ENCODE measurements around the gene SMTN. TPM values are rescaled to one million over a fixed set of nuclear protein-coding genes. Genes with fewer than 3 reads are reported as not detected.
A peak's percentile ranks its signal among the peaks of the same experiment; 100 is the strongest.

Gene SMTN
- total RNA-seq, 2 experiments from 2014 or later: 40.1 to 45.8 TPM

DNA sequence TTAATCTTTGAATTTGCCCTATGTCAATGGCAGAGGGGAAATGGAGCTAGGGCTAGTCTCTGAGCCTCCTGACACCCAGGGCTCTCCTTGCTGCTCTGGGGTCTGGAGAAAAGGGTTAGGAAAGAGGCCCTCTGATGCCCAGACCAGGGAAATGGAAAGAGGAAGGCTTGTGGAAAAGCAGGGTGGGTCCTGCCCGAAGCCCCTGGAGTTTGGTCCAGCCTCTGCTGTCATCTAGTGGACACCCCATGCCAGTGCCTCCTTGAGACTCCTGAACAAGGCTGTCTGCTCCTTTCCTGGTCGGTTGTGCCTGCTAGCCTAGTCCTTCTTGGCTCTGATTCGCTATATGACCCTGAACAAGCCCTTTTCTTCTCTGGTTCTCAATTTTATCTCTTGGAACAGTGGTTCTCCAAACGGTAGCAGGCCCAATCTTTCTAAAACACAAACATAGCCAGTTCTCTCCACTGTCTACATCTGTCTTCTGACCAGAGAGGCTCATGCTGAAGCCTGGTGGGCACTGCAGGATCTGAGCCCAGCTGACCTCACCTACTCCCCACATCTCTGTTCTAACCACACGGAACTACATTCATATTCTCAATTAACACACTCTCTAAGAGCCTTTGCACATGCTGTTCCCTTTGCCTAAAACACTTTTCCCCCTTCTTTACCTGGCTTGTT lies 68.0 kb downstream of the SMTN start:
- ATAC-seq (peak; percentile 75), DNase-seq (peak; percentile 64)
- H3K4me3 Mint-ChIP-seq: no peak overlapping the region
- ChIA-PET CTCF (interaction anchor here (0.7 to 2.0 kb wide), 4 partner anchors 10 to 210 kb away, joined by 3 to 10 read pairs (median 4); partner anchors contain the start of gene RNF185), POLR2A (no interaction called here)
- H3K27ac Mint-ChIP-seq: no peak overlapping the region
- H3K27me3 Mint-ChIP-seq: peaks cover 2% of the 10 kb centered on the region
- peaks cover 5% of the 10 kb centered on the region for H3K4me1 Mint-ChIP-seq
- intact Hi-C loops (cut with DNase I, micrococcal nuclease): loop anchor here (1.0 to 2.0 kb wide), 3 partner anchors 60 to 386 kb away; no protein-coding TSS in a partner anchor
- H3K9me3 Mint-ChIP-seq (ENCODE audit: low read depth): peaks cover 13% of the 10 kb centered on the region
- H3K36me3 Mint-ChIP-seq (ENCODE audit: low read depth): no peaks in the 10 kb centered on the region

DNA sequence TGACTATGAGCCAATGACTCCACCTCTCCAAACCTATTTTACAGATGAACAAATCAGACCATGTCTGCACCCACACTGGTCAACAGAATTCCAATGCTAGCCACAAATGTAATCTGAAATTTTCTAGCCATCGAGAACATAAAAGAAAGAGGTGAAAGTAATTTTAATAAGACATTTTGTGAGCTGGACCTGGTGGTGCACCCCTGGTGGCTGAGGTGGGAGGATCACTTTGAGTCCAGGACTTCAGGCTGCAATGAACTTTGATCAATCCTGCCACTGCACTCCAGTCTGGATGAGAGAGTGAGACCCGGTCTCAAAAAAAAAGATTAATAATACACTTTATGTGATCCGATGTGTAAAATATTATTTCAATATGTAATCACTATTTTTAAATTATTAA lies 69.5 kb downstream of the SMTN start:
- ChIA-PET CTCF (interaction anchor here (1.0 kb wide), 1 partner anchor 9 kb away, joined by 4 read pairs; the partner anchor contains the start of gene RNF185), POLR2A (no interaction called here)
- no peak for DNase-seq
- no peak overlapping the region for H3K27ac Mint-ChIP-seq
- no peak overlapping the region for H3K4me3 Mint-ChIP-seq
- ATAC-seq: no peak
- H3K36me3 Mint-ChIP-seq (ENCODE audit: low read depth): no peaks in the 10 kb centered on the region
- intact Hi-C loops (cut with DNase I, micrococcal nuclease): no loop called here
- H3K27me3 Mint-ChIP-seq: peaks cover 2% of the 10 kb centered on the region
- H3K4me1 Mint-ChIP-seq: no peaks in the 10 kb centered on the region
- H3K9me3 Mint-ChIP-seq (ENCODE audit: low read depth): peaks cover 7% of the 10 kb centered on the region

DNA sequence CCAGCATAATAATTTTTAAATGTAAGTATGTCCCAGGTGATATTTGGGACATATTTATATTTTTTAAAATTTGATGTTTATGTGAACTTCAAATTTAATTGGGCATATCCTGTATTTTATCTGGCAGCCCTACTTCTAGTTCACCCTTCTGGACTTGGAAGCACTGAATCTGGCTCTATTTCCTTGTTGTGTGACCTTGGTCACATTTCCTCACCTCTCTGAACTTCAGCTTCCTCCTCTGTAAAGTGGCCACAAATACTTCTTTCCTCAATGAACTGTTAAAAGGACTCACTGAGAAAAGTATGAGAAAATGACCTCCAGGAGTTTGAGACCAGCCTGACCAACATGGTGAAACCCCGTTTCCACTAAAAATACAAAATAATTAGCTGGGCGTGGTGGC lies 70.8 kb downstream of the SMTN start:
- intact Hi-C loops (cut with DNase I, micrococcal nuclease): no loop called here
- Mint-ChIP-seq H3K27me3 (peaks cover 2% of the 10 kb centered on the region), H3K4me3 (no peak overlapping the region), H3K9me3 (ENCODE audit: low read depth) (peaks cover 7% of the 10 kb centered on the region), H3K27ac (no peak overlapping the region), H3K36me3 (ENCODE audit: low read depth) (no peaks in the 10 kb centered on the region), H3K4me1 (no peaks in the 10 kb centered on the region)
- ChIA-PET CTCF (no interaction called here), POLR2A (no interaction called here)
- no peak for ATAC-seq
- no peak for DNase-seq

DNA sequence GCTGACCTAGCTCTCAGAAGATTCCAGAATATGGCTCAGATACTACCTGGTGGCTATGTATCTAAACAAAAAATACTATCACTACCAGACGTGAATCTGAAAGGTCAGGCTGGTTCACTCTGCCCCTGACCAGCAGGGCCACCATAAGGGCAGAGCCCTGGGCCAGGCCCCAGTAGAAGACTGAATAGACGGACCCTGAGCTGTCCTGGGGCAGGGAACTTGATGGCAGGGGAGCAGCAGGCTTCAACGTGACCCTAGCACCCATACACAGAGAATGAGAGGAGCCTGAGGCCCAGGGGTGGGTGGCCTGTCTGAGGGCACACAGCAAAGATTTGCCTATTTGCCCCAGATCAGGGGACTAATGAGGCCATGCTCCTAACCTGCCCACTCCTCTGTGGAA lies 72.2 kb downstream of the SMTN start:
- no peaks in the 10 kb centered on the region for H3K36me3 Mint-ChIP-seq (ENCODE audit: low read depth)
- ChIA-PET POLR2A (no interaction called here), CTCF (interaction anchor here (1.1 to 1.2 kb wide), 2 partner anchors 20 to 21 kb away, joined by 3 to 4 read pairs; no protein-coding TSS in a partner anchor)
- H3K27ac Mint-ChIP-seq: no peak overlapping the region
- ATAC-seq (no peak), DNase-seq (no peak)
- H3K9me3 Mint-ChIP-seq (ENCODE audit: low read depth): no peaks in the 10 kb centered on the region
- H3K4me3 Mint-ChIP-seq: no peak overlapping the region
- intact Hi-C loops (cut with DNase I, micrococcal nuclease): no loop called here
- H3K4me1 Mint-ChIP-seq: no peaks in the 10 kb centered on the region
- H3K27me3 Mint-ChIP-seq: peaks cover 2% of the 10 kb centered on the region

Other genes with a start within 250 kb of the SMTN start
- gene MORC2, start 112.5 kb upstream of the SMTN start, total RNA-seq: 10 to 100 TPM; 24.0 to 24.1 TPM
- gene TUG1, start 112.1 kb upstream of the SMTN start, total RNA-seq: 10 to 100 TPM; 46.8 to 56.4 TPM
- 10 to 100 TPM in 1 of 2 experiments, 1 to 10 TPM in 1; 8.8 to 12.2 TPM for gene SELENOM, start 26.2 kb downstream of the SMTN start, total RNA-seq
- under 1 TPM; 0.11 to 0.23 TPM for gene INPP5J, start 41.6 kb downstream of the SMTN start, total RNA-seq
- gene PLA2G3, start 59.2 kb downstream of the SMTN start, total RNA-seq: not detected
- gene RNF185, start 78.9 kb downstream of the SMTN start, total RNA-seq: 10 to 100 TPM; 15.7 to 16.1 TPM
- 10 to 100 TPM; 31.8 to 34.4 TPM for gene LIMK2, start 131.0 kb downstream of the SMTN start, total RNA-seq
- gene PIK3IP1, start 211.2 kb downstream of the SMTN start, total RNA-seq: 10 to 100 TPM; 14.2 to 15.1 TPM